H1 (cell line): Measurements from ENCODE around the gene APBA2.

ENCODE experiments used
- BCL11A ChIP-seq, 2 experiments: IDR thresholded peaks; one replicate each; pipeline ENCODE4 v1.6.1; 2011; ENCODE audit warnings: low read depth in 2 of 2, low read length in 2 of 2, mild to moderate bottlenecking in 2 of 2
- CHD2 ChIP-seq: IDR thresholded peaks from 2 replicates; pipeline ENCODE4 v1.6.1; 2012; ENCODE audit warnings: low read length, improper control_type of control experiment
- CREB1 ChIP-seq: IDR thresholded peaks from 2 replicates; pipeline ENCODE4 v1.6.1; 2012; ENCODE audit warnings: inconsistent platforms
- EP300 ChIP-seq, 2 experiments: IDR thresholded peaks; 1 replicate in 1 of 2; 2 replicates in 1 of 2; pipeline ENCODE4 v1.6.1; 2011 to 2012; ENCODE audit warnings: low read depth in 2 of 2, low read length in 2 of 2, mild to moderate bottlenecking in 2 of 2, borderline replicate concordance in 1 of 2, inconsistent platforms in 1 of 2, moderate library complexity in 1 of 2
- EZH2 ChIP-seq: fragments of 200-600 bp; sonication (generic); IDR thresholded peaks from 2 replicates; pipeline ENCODE4 v1.7.1; 2012; ENCODE audit warnings: low read depth, mild to moderate bottlenecking, moderate library complexity, low read length, inconsistent platforms; ENCODE audit not compliant: severe bottlenecking
- GABPA ChIP-seq: IDR thresholded peaks from 2 replicates; pipeline ENCODE4 v1.6.1; 2011; ENCODE audit warnings: mild to moderate bottlenecking, low read length, moderate library complexity, borderline replicate concordance; ENCODE audit not compliant: insufficient read depth
- PHF8 ChIP-seq: fragments of 200-600 bp; sonication (generic); conservative IDR thresholded peaks from 2 replicates; pipeline ENCODE4 v1.7.1; 2012; ENCODE audit warnings: low read depth, mild to moderate bottlenecking, inconsistent platforms, low read length, moderate library complexity
- POLR2A ChIP-seq, 2 experiments: IDR thresholded peaks; 1 replicate in 1 of 2; 2 replicates in 1 of 2; pipeline ENCODE4 v1.6.1; 2011; ENCODE audit warnings: low read depth in 2 of 2, low read length in 2 of 2, mild to moderate bottlenecking in 2 of 2; ENCODE audit errors: control extremely low read depth in 1 of 2
- POLR2AphosphoS5 ChIP-seq: IDR thresholded peaks from 2 replicates; pipeline ENCODE4 v1.6.1; 2011; ENCODE audit warnings: low read depth, low read length
- TF ChIP-seq, protein P1 (sequence below), 3 experiments: IDR thresholded peaks; 1 replicate in 2 of 3; 2 replicates in 1 of 3; pipeline versions ENCODE4 v1.5.1 to v1.6.1; 2011; ENCODE audit warnings: low read length in 3 of 3, mild to moderate bottlenecking in 3 of 3, inconsistent platforms in 2 of 3, low read depth in 1 of 3, moderate library complexity in 1 of 3; ENCODE audit not compliant: insufficient read depth in 1 of 3; ENCODE audit errors: control extremely low read depth in 1 of 3
- TF ChIP-seq, protein P2 (sequence below): IDR thresholded peaks from 2 replicates; pipeline ENCODE4 v1.6.1; 2012; ENCODE audit warnings: inconsistent platforms
- TF ChIP-seq, protein P3 (sequence below): IDR thresholded peaks from 2 replicates; pipeline ENCODE4 v1.6.1; 2011; ENCODE audit warnings: low read length, improper control_type of control experiment

DNA sequence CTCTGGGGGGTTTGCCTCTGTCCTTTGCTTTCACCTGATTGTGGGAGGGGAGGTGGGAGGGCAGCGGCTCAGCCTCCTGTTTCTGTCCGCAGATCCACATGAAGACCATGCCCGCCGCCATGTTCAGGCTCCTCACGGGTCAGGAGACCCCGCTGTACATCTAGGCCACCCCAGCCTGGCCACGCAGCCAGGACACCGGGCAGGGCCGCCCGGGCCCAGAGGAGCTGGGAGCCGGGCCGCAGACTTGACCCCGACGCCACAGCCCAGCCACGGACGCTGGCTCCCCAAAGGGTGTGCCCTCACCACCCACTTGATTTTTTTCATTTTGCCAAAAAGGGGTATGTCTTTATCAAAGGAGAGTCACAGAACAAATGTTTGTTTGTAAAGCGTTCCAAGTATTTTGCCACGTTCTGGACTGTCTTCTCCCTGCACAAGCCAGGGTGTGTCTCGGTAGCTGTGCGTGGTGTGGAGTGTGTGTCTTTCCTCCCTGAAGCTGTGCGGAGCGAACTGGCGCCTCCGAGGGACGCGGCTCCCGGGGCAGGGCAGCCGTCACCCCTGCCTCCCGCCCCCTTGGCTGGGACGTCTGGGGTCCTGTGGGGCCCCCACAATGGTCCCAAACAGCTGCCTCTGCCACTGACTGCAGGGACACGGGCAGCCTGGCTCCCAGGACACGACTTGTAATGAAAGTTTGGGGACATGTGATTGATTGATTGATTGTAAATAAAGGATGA, 231.4 kb downstream of the APBA2 start:
- no peak for TF ChIP-seq POLR2AphosphoS5
- TF ChIP-seq, protein P1, sequence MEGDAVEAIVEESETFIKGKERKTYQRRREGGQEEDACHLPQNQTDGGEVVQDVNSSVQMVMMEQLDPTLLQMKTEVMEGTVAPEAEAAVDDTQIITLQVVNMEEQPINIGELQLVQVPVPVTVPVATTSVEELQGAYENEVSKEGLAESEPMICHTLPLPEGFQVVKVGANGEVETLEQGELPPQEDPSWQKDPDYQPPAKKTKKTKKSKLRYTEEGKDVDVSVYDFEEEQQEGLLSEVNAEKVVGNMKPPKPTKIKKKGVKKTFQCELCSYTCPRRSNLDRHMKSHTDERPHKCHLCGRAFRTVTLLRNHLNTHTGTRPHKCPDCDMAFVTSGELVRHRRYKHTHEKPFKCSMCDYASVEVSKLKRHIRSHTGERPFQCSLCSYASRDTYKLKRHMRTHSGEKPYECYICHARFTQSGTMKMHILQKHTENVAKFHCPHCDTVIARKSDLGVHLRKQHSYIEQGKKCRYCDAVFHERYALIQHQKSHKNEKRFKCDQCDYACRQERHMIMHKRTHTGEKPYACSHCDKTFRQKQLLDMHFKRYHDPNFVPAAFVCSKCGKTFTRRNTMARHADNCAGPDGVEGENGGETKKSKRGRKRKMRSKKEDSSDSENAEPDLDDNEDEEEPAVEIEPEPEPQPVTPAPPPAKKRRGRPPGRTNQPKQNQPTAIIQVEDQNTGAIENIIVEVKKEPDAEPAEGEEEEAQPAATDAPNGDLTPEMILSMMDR (IDR thresholded peaks at IDR 0.05; ENCODE audit: control extremely low read depth in 1 of 3, insufficient read depth in 1 of 3, low read depth in 1 of 3, low read length in 3 of 3) = no peak
- TF ChIP-seq CHD2 = no peak
- no peak for TF ChIP-seq GABPA
- no peak for TF ChIP-seq CREB1
- no peak for TF ChIP-seq EP300 (IDR thresholded peaks at IDR 0.05; ENCODE audit: borderline replicate concordance in 1 of 2, low read depth in 2 of 2, low read length in 2 of 2)
- no peak for TF ChIP-seq POLR2A (IDR thresholded peaks at IDR 0.05; ENCODE audit: control extremely low read depth in 1 of 2, low read depth in 2 of 2, low read length in 2 of 2)
- TF ChIP-seq, protein P2, sequence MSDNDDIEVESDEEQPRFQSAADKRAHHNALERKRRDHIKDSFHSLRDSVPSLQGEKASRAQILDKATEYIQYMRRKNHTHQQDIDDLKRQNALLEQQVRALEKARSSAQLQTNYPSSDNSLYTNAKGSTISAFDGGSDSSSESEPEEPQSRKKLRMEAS = no peak
- no peak for TF ChIP-seq EZH2
- TF ChIP-seq PHF8 = no peak
- TF ChIP-seq, protein P3, sequence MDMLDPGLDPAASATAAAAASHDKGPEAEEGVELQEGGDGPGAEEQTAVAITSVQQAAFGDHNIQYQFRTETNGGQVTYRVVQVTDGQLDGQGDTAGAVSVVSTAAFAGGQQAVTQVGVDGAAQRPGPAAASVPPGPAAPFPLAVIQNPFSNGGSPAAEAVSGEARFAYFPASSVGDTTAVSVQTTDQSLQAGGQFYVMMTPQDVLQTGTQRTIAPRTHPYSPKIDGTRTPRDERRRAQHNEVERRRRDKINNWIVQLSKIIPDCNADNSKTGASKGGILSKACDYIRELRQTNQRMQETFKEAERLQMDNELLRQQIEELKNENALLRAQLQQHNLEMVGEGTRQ = no peak
- no peak for TF ChIP-seq BCL11A (IDR thresholded peaks at IDR 0.05; ENCODE audit: low read depth in 2 of 2, low read length in 2 of 2)
